Measurements from ENCODE around the gene MAP1LC3C. TPM values are rescaled to one million over a fixed set of nuclear protein-coding genes. Genes with fewer than 3 reads are reported as not detected.

MAP1LC3C gene
- polyA plus RNA-seq (2012; ENCODE audit: insufficient read length, low read depth): 0.55 TPM

GRCh38 chr1:241999026-241999425, at the start of gene MAP1LC3C:
Gene MAP1LC3C, minus strand, starts transcription at chr1:241999098. Its CDS starts 90 bp downstream, at chr1:241999008.
- no peak for TF ChIP-seq POLR2AphosphoS5 (IDR thresholded peaks at IDR 0.05; ENCODE audit: low read depth, low read length)
- TF ChIP-seq, protein P1, sequence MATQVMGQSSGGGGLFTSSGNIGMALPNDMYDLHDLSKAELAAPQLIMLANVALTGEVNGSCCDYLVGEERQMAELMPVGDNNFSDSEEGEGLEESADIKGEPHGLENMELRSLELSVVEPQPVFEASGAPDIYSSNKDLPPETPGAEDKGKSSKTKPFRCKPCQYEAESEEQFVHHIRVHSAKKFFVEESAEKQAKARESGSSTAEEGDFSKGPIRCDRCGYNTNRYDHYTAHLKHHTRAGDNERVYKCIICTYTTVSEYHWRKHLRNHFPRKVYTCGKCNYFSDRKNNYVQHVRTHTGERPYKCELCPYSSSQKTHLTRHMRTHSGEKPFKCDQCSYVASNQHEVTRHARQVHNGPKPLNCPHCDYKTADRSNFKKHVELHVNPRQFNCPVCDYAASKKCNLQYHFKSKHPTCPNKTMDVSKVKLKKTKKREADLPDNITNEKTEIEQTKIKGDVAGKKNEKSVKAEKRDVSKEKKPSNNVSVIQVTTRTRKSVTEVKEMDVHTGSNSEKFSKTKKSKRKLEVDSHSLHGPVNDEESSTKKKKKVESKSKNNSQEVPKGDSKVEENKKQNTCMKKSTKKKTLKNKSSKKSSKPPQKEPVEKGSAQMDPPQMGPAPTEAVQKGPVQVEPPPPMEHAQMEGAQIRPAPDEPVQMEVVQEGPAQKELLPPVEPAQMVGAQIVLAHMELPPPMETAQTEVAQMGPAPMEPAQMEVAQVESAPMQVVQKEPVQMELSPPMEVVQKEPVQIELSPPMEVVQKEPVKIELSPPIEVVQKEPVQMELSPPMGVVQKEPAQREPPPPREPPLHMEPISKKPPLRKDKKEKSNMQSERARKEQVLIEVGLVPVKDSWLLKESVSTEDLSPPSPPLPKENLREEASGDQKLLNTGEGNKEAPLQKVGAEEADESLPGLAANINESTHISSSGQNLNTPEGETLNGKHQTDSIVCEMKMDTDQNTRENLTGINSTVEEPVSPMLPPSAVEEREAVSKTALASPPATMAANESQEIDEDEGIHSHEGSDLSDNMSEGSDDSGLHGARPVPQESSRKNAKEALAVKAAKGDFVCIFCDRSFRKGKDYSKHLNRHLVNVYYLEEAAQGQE (IDR thresholded peaks at IDR 0.05; ENCODE audit: insufficient read depth in 1 of 2, low read depth in 2 of 2, low read length in 2 of 2): no peak
- TF ChIP-seq SIN3A (IDR thresholded peaks at IDR 0.05; ENCODE audit: borderline replicate concordance, insufficient read depth, low read length): no peak
- TF ChIP-seq FOXP2 (optimal IDR thresholded peaks at IDR 0.05; ENCODE audit: borderline replicate concordance, extremely low read depth, extremely low read length, insufficient read depth): no peak
- no peak for TF ChIP-seq TAF1 (IDR thresholded peaks at IDR 0.05; ENCODE audit: borderline replicate concordance, insufficient read depth, low read length)

GRCh38 chr1:242043165-242043564, 44.3 kb upstream of the MAP1LC3C start:
- TF ChIP-seq SIN3A (IDR thresholded peaks at IDR 0.05; ENCODE audit: borderline replicate concordance, insufficient read depth, low read length): no peak
- no peak for TF ChIP-seq FOXP2 (optimal IDR thresholded peaks at IDR 0.05; ENCODE audit: borderline replicate concordance, extremely low read depth, extremely low read length, insufficient read depth)
- TF ChIP-seq POLR2AphosphoS5 (IDR thresholded peaks at IDR 0.05; ENCODE audit: low read depth, low read length): no peak
- no peak for TF ChIP-seq TAF1 (IDR thresholded peaks at IDR 0.05; ENCODE audit: borderline replicate concordance, insufficient read depth, low read length)
- TF ChIP-seq, protein P1 (IDR thresholded peaks at IDR 0.05; ENCODE audit: insufficient read depth in 1 of 2, low read depth in 2 of 2, low read length in 2 of 2): no peak

- no peak for TF ChIP-seq SIN3A (IDR thresholded peaks at IDR 0.05; ENCODE audit: borderline replicate concordance, insufficient read depth, low read length)
- TF ChIP-seq, protein P1 (IDR thresholded peaks at IDR 0.05; ENCODE audit: insufficient read depth in 1 of 2, low read depth in 2 of 2, low read length in 2 of 2): no peak
These were observed 35.5 kb upstream of the MAP1LC3C start for GRCh38 chr1:242034392-242034791.

DNA sequence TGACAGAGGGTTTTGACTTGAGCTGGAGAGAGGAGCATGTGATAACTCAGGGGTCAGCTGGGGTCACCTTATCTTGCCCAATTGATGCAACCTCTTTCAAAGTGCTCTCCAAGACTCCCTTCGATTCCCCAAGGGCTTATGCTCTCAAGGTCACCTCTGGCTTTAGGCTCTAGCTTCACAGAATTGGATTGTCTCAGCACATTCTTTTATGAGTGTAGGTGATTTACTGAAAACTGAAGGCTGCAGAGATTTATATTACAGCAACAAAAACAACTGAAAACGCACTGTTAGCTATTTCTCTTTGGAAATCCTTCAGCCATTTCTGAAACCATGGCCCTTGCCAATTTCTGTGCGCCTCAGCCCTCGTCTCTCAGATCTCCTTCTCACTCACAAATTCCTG, 34.5 kb upstream of the MAP1LC3C start:
- TF ChIP-seq POLR2AphosphoS5 (IDR thresholded peaks at IDR 0.05; ENCODE audit: low read depth, low read length): no peak
- TF ChIP-seq FOXP2 (optimal IDR thresholded peaks at IDR 0.05; ENCODE audit: borderline replicate concordance, extremely low read depth, extremely low read length, insufficient read depth): no peak

- TF ChIP-seq FOXP2 (optimal IDR thresholded peaks at IDR 0.05; ENCODE audit: borderline replicate concordance, extremely low read depth, extremely low read length, insufficient read depth): no peak
- TF ChIP-seq, protein P1 (IDR thresholded peaks at IDR 0.05; ENCODE audit: insufficient read depth in 1 of 2, low read depth in 2 of 2, low read length in 2 of 2): no peak
- TF ChIP-seq SIN3A (IDR thresholded peaks at IDR 0.05; ENCODE audit: borderline replicate concordance, insufficient read depth, low read length): no peak
- no peak for TF ChIP-seq POLR2AphosphoS5 (IDR thresholded peaks at IDR 0.05; ENCODE audit: low read depth, low read length)
- TF ChIP-seq TAF1 (IDR thresholded peaks at IDR 0.05; ENCODE audit: borderline replicate concordance, insufficient read depth, low read length): no peak
These were observed 31.2 kb upstream of the MAP1LC3C start for GRCh38 chr1:242030071-242030470.
